ENCODE measurements around the gene RALA. TPM values are rescaled to one million over a fixed set of nuclear protein-coding genes. Genes with fewer than 3 reads are reported as not detected.

The RALA gene
- total RNA-seq, 1 donor from 2014 or later = 25.8 TPM

DNA sequence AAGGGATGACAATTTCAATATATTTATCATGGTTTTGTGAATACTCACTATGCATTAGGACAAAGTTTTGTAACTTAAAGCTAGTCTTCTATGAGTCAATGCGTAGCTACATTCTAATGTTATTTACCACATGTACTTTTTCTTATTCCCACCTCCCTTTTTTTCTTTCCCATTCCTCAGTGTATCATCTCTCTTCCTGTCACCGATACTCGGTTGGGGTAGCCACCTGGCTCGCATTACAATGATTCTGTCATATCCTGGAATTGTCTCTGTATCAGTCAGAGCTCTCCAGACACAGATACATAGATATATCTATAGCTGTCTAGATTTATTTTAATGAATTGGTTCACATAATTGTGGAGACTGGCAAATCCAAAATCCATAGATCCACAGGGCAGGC, 9.8 kb upstream of the RALA start:
- peak; percentile 83 to 87 for DNase-seq (ENCODE audit: low read depth in 2 of 2)

DNA sequence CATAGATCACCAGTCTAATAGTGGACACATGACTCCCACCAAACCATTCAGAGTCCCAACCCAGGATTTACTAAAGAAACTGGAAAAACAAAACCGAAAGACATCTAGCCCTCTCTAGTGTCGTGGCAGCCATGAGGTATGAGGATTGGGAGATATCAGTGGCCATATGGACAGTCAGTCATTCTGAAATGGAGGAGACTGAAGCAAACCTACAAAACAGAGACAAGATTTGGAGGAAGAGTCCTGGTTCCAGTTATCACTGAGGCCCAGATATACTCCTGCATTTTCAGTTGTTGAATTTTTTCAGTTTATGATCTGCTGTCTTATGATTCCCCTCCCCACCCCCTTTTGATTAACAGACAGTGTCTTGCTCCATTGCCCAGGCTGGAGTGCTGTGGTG, 9.1 kb upstream of the RALA start:
- no peak for DNase-seq (ENCODE audit: low read depth in 2 of 2)

DNA sequence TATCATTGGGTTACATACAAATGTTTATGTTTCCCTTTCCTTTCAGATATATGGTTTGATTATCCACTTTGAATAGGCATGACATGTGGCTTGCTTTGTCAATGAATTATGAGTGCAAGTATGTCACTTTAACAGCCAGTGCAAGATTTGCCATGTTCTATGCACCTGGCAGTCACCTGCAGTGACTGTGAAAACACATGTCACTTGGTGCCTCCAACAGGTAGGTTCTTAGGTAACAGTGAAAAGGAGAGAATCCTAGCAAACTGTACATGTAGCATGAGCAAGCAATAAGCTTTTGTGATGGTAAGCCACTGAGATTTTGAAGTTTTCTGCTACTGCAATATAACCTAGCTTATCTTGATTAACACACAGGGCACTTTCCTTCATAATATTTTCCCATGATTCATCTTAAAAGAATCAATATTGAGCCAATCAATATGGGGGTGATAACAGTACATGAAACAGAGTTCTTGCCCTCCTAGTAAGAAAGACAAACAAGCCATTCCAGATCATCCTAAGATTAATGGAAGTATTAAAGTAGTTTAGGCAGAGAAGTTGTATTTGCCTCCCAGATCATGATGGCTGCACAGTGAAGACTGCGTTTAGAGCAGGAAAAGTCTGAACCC, 7.9 kb upstream of the RALA start:
- no peak for DNase-seq (ENCODE audit: low read depth in 2 of 2)

DNA sequence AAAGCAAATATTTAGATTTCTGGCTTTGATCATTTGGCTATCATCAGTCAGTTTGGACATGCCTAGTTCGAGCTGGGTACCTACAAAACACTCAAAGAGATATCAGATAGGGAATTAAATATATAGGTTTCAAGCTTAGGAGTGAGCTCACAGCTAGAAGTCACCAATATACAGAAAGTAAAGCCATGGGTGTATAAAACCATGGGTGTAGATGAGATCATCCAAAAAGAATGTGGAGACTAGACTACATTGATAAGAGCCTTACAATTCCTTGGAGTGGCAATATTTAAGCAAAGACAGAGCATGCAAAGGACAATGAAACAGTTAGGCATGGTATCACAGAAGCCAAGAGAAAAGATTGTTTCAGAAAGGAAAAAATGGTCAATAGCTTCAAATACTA, 7.2 kb upstream of the RALA start:
- no peak for DNase-seq (ENCODE audit: low read depth in 2 of 2)

DNA sequence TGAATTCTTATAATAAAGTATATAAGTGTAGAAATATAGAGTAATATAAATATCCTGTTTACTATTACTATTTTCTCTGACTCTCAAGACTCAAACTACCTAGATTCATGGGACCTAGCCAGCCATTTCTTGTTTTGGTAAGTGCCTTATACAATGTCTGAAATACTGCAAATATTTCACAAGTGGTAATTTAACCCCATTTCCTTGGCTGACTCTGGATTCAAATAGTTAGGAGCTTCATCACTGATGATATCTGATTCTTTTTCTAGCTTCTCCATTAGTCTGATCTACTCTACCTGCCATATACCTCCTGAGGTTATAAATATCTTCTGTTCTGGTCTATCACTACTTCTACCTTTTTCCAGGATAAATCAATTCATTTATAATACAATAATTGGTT, 6.4 kb upstream of the RALA start:
- no peak for DNase-seq (ENCODE audit: low read depth in 2 of 2)

DNA sequence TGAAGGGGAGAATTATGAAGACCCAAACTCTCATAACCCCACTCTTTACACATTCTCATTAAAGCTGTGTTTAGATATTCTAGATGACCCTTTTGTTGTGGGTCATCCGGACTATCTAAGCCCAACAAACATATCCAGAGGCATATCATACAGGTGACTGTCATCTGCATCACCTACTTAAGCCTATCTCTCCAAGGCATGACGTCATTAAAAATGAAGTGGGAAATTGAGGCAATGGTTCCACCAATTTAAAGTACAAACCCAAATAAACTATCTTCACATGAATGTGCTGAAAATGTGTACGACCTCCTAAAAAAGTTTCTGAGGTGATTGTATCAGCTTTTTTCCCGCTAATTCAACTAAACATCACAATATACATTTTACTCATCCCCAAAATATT, 4.5 kb upstream of the RALA start:
- no peak for DNase-seq (ENCODE audit: low read depth in 2 of 2)

DNA sequence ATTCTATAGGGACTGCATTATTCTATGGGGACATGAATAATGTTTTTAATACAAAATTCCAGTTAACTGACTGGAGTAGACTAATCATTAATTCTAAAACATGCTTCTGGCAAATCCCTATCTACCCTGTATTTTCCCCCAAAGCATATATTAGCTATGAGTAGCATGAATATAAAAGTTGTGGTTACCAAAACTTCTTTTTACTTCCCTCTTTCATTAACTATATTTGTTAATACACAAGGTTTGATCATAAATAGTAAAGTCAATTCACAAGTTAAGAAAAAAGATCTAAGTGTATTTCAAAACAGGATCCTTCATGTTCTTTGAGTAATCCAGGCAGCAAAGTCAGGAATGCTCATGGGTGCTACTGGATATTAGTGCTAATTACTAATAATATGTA, 2.9 kb upstream of the RALA start:
- no peak for DNase-seq (ENCODE audit: low read depth in 2 of 2)

DNA sequence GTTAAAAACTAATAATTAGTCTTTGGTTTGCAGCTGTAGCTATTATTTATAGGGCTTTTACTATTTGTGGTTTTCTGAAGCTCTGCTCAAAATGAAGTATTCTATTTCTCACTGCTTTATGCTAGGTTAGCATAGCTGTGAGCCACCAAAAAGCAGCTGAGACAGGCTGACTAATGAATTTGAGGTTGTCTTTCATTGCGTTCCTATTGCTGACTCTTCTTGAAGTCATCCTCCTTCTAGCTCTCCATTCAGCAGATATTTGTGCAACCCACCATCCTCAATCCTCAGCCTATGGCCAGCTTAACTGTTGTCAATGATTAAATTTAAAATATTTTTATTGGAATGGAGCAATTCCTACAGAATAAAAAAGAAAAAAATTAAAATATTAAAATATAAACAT, 2.1 kb upstream of the RALA start:
- DNase-seq (ENCODE audit: low read depth in 2 of 2) = peak in 1 of 2 donors; percentile 37

DNA sequence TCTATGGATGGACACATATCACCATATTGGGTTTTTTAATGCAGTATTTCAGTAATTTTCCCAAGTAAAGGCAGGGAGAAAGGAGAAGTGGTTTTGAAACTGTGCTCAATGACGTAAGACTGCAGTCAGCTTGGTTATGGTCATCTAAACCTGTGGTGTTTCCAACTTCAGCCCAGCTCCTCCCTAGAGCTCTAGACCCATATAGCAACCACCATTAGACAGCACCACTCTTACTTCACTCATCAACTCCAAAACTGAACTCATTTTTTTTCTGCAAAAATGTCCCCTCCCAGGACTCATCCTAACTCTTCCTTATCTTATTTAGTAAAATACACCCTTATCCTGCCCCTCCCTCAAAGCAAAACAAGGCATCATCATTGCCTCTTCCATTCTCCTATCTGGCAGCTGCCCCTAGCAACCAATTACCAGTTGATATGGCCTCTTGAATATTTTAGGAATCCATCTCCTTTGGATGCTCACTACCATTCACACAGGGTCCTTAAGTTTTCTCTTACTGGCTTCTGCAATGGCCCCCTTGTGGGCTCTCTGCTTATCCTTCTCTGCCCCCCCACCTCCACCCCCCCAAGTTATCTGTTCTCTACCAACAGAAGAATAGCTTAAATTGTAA, 1.5 kb upstream of the RALA start:
- DNase-seq (ENCODE audit: low read depth in 2 of 2) = no peak

DNA sequence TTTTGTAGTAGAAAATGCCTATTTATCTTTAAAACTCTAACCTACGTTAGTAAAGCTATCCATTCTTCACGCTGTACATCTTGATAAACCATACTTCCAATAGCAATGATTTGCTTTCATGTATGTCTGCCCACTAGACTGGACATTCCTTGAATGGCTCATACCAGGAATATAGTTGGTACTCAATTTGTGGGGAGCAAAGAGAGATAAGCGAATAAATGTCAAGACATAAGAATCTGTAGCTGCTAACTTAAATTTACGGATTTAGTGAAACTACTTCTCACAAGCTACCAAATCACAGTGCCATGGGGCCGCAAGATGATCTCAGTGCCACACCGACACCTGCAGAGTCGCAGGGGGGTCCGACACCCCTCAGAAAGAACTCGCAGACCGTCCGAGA, 763 bp upstream of the RALA start:
- no peak for DNase-seq (ENCODE audit: low read depth in 2 of 2)

DNA sequence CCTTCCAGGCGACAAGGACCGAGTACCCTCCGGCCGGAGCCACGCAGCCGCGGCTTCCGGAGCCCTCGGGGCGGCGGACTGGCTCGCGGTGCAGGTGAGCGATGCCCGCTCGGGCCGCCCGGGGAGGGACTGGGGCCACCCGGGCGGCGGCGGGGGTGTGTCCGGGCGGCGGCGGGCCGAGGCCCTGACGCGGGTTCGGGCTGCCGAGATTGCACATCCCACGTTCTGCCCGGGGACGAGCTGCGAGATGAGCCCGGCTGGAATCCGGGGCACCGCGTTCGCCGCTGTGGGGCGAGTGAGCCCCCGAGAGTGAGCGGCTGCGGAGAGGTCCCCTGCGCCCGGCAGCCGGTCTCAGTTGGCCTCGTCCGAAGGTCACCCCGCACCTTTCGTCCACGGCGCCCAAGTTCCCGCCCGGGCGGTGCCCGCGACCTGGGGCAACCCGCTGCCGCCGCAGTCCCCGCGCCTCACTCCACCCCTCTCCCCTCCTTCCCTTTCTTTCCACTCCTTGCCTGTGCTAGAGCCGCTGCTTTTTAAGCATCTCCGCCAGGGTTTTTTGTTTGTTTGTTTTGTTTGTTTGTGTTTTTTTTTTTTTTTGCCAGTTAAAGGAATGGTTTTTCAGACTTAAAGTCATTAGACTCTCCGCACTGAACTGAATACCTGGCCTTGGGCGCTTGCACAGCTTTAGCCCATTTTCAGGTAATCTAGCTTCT, 515 bp downstream of the RALA start:
- DNase-seq (ENCODE audit: low read depth in 2 of 2) = no peak

DNA sequence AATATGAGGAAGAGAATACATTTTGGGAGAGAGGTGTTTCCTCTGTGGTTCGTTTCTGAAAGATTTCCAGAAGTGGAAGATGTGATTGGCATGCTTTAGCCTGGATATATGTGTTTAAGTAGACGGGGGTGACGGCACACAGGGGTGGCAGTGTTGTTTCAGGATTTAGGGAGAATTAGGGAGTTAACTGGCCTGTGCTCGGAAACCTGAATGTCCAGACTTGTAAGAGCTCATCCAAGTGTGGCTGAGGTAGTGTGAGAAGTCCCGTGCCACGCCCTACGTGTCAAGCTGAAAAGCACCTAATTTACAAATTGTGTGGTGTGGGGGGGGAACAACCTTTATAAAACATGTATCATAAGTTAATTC, 1.1 kb downstream of the RALA start:
- DNase-seq (ENCODE audit: low read depth in 2 of 2) = peak in 1 of 2 donors; percentile 59

DNA sequence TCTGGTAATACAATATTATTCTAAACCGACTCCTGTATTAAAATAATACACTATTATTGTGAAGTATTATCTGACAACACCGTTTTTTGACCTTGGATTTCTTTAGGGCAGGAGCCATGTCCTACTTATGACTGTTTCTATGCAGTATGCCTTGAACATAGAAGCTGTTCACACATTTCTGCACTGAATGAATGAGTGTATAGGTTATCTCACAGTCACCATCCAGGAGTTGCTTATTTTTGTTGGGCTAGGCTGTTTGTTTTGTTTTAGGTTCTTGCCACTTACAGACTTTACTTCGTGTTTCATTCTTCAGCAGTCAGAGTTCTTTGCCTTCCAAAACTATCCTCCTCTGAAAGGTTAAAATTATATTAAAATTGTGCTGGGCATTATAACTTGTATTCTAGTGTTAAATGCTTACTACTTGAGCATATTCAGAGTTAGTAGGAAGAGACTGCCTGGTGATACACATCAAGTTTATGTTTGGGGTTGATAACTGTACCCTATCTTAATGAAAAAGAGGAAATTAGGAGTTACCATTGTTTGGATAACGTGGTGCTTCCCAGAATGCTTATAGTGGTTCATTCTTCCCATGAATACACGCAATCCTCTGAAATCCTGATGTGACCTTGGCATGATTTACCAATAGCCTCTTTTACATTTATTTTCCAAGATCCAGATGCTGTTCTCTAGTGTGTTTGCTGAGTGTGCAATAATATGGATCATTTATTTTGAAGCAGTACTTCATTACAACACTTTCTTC, 1.7 kb downstream of the RALA start:
- DNase-seq (ENCODE audit: low read depth in 2 of 2) = peak in 1 of 2 donors; percentile 29

DNA sequence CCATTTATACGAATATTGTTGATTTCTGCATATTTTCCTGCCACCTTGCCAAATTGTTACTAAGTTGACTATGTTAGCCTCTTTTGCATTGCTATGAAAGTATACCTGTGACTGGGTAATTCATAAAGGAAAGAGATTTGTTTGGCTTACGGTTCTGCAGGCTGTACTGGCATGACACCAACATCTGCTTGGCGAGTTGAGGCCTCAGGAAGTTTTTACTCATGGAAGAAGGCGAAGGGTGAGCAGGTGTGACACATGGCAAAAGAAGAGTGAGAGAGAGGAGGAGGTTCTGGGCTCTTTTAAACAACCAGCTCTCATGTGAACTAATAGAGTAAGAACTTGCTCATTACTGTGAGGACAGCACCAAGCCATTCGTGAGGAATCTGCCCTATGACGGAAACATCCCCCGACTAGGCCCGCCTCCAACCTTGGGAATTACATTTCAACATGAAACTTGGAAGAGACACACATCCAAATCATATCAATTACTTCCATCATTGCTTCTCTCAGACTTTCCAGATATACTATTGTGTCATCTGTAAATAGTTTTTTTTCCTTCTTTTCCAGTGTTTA, 8.4 kb downstream of the RALA start:
- peak; percentile 48 to 56 for DNase-seq (ENCODE audit: low read depth in 2 of 2)

DNA sequence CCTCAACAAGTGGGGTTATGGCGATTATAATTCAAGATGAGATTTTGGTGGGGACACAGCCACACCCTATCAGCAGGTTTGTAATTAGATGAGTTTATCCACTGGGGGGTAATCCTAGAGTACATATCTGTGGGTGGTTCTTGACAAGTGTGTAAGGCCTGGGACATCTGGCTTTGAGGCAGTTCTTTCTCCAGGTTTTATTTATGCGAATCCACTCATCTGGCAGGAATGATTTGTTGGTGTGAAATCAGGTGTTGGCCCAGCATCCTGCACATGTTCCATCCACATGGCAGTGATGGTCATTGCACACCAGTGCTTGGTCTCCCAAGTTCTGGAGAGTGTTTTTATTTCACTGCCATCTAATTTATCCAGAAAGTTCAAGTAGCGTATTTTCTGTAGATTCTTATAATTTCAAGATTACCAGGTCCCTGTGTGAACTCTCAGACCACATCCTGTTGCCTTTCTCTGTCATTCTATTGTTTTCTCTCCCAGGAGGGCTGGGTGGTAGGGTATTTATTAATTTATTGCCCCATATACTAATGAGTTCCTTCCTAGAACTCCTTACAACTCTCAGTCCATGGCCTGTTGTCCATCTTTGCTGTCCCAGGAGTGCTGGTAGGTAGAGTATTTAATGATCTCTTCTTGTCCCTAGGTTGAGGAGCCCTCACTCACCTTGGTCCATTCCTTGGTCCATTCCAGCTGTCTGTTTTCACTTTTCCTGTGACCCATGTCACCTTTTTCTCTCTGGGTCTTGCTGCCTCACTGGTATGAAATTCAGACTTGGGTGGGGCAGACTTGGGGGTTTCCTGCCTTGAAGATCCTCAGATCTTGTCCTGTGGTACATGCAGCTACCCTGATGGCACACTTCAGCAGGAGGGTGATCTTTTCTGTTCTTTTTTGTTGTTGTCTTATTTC, 10.4 kb downstream of the RALA start:
- peak in 1 of 2 donors; percentile 35 for DNase-seq (ENCODE audit: low read depth in 2 of 2)

DNA sequence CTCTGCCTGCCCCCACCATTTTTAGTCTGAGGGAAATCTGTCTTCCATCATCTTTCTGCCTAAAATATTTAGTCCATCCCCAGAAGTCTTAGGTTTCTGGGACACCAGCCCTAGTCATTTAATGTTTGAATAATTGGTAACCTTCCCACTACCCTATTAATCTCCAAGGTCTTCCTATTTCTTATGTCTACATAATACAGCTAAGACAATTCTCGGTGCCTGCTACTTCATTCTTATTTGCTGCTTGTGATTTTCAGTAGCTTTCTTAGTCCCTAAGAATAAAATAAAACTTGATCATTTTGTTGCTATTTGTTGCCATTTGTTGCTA, 11.1 kb downstream of the RALA start:
- no peak for DNase-seq (ENCODE audit: low read depth in 2 of 2)

DNA sequence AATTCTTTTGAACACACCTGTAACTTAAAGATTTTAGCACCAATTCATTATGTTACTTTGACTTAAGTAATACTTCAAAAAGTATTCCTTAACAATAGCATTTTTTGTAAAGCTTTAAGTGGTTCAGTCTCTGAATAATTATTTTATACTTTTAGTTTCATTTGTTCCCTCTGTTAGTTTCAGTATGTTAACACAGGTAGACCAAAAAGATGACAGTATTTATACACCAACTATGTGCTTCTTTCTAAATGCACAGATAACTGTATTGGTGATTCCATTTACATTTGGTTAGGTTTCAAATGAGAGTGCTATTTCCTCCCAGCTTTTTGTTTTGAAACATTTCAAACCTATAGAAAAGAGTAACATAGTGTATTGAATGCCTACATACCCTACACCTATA, 14.0 kb downstream of the RALA start:
- DNase-seq (ENCODE audit: low read depth in 2 of 2) = no peak

DNA sequence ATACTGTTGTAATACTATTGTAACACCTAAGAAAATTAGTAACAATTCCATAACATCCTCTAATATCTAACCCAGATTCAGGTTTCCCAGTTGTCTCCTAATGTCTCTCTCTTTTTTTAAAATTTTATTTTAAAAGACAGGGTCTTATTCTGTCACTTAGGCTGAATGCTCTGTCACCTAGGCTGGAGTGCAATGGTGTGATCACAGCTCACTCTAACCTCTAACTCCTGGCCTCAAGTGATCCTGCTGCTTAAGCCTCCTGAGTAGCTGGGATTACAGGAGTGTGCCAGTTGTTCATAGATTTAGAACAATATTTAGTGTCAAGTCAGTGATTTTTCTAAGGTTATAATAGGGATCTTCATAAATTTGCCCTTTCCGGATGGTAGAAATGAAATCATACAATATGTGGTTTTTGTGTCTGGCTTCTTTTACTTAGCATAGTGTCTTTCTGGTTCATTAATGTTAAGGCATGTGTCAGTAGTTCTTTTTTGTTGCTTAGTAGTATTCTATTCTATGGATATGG, 14.7 kb downstream of the RALA start:
- DNase-seq (ENCODE audit: low read depth in 2 of 2) = no peak

DNA sequence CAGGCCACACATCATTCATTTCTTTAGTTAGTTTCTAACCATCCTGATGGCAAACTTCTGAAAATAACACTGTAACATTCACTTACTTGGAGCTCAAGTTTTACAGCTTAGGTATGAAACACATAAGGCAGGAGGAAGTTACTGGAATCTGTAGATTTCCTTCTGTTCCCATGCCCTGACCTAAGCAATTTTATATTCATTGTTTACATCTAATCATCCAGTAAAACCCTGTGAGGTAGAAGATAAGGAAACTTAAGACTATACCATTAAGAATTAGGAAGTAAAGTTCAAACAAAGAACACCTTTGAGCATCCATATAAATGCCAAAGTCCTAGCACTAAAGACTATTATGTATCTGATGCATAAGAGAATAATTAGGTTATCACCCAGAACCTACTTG, 19.5 kb downstream of the RALA start:
- DNase-seq (ENCODE audit: low read depth in 2 of 2) = peak in 1 of 2 donors; percentile 34

DNA sequence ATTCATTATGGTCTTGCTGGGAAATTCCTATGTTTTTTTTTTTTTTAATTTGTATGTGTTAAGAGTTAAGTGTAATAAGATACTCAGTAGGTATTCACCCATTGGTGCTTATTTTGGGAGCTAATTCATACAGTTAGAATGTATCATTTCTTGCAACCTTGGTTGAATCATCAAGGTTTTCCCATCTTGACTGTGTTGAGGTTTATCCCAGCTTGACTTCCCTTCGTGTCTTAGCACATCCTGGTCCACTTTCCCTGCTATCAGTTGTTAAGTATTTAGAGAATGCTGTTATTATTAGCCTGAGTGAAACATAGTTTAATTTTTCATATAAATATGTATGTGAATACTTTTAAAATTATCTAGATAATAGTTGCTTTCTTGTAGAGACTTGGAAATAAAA, 20.8 kb downstream of the RALA start:
- DNase-seq (ENCODE audit: low read depth in 2 of 2) = peak in 1 of 2 donors; percentile 38

All from lung microvascular endothelial cell (primary cell).